HL-60/S4 (cell line): ENCODE measurements around the gene TBXAS1.

Source experiments
- in situ Hi-C: fragments of 300-500 bp; cut with MboI; formaldehyde crosslinking; loops from 2 replicates; pipeline ENCODE4 v1.14.3; 2022; ENCODE audit warnings: low sequenced_read_pairs

The TBXAS1 gene

DNA sequence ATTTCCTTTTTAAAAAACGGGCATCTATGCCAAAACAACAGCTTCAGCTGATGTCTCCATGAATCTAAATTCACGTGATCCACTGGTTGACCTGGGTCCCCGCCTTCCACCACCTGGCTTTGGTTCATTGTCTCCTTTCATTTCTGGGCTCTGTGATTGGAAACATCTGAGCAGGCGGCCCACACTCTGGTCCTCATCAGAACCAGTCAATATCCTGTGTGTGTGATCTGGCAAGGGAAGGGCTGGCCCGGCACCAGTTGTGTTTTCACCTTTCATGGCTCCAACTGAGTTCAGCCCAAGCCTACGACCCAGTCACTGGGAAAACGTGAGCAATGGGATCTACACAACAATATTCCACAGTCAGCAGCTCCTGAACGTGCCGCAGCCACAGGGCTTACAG lies 187.5 kb downstream of the TBXAS1 start:
- in situ Hi-C loops = loop anchor here (25.0 kb wide), 1 partner anchor 321 kb away; no protein-coding TSS in a partner anchor

- in situ Hi-C loops = loop anchor here (25.0 kb wide), 1 partner anchor 320 kb away; no protein-coding TSS in a partner anchor
Observed at GRCh38 chr7:140017034-140017433, 188.0 kb downstream of the TBXAS1 start.

DNA sequence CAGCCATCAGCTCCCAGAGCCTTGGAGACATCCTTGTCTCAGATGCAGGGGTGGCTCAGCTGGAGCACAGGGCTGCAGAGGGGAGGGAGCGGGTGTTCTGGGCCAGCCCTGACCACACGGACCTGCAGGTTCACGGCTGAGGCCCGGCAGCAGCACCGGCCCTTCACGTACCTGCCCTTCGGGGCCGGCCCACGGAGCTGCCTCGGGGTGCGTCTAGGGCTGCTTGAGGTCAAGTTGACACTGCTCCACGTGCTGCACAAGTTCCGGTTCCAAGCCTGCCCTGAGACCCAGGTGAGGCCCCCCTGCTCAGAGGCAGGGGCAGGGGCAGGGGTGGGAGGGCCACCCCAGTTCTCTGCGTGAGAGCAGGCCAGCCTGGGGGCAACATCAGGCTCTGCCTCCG lies 188.5 kb downstream of the TBXAS1 start:
- in situ Hi-C loops = loop anchor here (25.0 kb wide), 1 partner anchor 320 kb away; no protein-coding TSS in a partner anchor

DNA sequence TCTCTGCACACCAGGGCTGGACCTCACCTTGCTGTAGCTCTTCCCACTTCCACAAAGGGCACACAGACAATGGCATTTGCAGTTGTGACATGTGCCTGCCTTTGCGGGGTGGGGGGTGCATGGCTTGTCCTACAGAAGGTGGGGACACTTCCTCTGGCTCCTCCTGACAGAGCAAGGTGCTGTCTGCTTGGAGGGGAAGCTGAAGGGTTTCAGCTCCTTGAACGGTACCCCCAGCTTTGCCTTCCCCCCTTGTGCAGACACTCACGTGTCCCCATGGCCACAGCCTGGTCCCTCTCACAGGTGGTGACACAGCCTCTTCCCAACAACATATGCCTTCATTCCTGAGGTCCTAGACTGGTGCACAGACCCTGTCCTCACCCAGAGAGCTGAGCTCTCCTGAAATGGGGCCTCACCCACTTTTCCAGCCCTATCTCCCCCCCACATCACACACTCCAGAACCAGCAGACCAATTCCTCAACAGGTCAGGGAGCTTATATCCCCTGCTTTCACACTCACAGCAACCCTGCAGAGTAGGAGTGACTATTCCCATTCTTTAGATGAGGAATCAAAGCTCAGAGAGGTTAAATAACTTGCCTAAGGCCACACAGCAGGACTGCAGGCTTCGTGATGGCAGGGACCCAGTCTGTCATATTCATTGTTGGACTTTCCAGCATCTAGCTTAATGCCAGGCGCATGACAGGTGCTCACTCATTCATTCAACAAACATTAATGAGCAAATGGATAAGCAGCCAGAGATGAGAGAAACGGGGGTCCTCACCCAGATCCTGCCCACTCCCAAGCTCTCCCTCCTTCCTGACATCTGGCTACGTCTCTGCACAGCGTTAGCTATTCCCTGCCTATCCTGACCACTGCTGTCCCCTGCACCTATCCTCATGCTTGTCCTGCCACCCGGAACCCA lies 189.3 kb downstream of the TBXAS1 start:
- in situ Hi-C loops = loop anchor here (25.0 kb wide), 1 partner anchor 319 kb away; no protein-coding TSS in a partner anchor

DNA sequence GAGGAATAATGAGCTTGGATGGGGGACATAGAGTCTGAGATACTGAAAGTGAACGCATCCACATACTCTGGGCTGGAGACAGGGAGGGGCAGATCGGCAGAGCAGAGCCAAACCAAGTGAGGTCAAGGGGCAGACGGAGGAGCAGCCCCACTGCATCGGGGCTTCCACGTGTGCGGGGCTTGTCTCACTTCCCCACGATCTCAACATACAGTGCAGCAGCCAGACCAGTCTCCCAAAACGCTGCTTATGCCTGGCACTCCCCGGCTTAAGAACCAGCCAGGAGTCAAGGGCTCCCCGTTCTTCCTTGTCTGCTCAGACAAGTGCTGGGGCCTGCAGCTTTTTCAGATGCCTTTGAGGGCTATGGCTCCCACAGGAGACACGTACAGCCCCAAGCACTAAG lies 190.1 kb downstream of the TBXAS1 start:
- in situ Hi-C loops = loop anchor here (25.0 kb wide), 1 partner anchor 318 kb away; no protein-coding TSS in a partner anchor

- in situ Hi-C loops = loop anchor here (25.0 kb wide), 1 partner anchor 318 kb away; no protein-coding TSS in a partner anchor
Observed at GRCh38 chr7:140019606-140020005, 190.5 kb downstream of the TBXAS1 start.

GRCh38 chr7:140021603-140022002 lies 192.5 kb downstream of the TBXAS1 start:
- in situ Hi-C loops = loop anchor here (25.0 kb wide), 1 partner anchor 316 kb away; no protein-coding TSS in a partner anchor

- in situ Hi-C loops = loop anchor here (25.0 kb wide), 1 partner anchor 315 kb away; no protein-coding TSS in a partner anchor
Observed at GRCh38 chr7:140022582-140023211, 193.6 kb downstream of the TBXAS1 start.

DNA sequence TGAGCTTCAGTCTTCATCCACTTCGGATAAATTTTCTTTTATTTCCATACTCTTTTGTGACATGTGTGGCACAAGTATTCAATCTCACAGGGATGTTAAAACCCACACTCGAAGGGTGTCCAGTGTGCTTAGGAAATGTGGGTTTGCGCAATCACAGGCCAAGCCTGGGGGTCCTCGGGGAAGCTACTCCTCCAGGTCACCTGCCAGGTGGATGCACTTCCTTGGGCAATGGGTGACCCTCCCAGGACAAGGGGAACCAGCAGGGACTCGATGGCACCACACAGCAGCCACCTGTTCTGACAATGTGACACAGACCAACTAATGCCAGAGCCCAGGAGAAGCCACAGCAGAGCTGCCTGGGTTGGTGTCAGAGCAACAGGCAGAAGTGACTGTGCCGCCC lies 194.7 kb downstream of the TBXAS1 start:
- in situ Hi-C loops = loop anchor here (25.0 kb wide), 1 partner anchor 314 kb away; no protein-coding TSS in a partner anchor

GRCh38 chr7:140024585-140024984 lies 195.5 kb downstream of the TBXAS1 start:
- in situ Hi-C loops = loop anchor here (25.0 kb wide), 1 partner anchor 313 kb away; no protein-coding TSS in a partner anchor

GRCh38 chr7:140025241-140025640 lies 196.2 kb downstream of the TBXAS1 start:
- in situ Hi-C loops = no loop called here

- in situ Hi-C loops = no loop called here
Observed at GRCh38 chr7:140025814-140026433, 196.9 kb downstream of the TBXAS1 start.

DNA sequence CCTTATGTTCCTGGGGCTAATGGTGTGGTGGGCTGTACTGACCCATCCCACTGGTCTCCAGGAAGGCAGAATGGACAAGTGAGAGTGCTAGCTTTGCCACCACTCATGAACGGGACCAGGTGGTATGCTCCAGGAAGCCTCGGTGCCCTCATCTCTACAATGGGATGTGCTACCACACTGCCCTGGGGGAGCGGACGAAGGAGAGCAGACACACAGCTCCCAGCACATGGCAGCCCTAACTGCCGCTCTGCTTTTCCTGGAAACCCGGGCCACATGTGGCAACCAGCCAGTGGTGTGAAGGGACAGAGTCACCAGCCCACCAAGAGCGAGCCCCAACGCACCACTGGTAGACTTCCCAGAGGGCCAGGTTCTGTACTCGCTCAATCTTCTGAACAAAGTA lies 197.9 kb downstream of the TBXAS1 start:
- in situ Hi-C loops = no loop called here

DNA sequence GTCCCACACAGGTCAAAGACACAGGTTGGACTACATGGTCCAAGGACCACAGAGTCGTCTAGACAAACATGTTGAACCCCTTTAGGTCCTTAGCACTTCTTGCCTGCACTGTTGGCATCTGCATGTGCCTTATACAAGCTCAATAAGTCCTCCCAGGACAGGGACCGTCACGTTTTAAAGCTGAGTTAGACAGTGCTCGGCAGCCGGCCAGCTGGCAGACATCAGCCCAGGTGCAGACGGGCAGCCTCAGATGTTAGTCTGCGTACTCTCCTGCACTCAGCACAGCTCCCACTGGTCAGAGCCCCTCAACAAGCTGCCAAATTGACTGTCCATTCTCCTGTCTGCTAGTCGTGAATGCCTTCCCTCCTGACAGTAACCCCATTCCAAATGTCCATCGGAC lies 198.8 kb downstream of the TBXAS1 start:
- in situ Hi-C loops = no loop called here

GRCh38 chr7:140028311-140028710 lies 199.2 kb downstream of the TBXAS1 start:
- in situ Hi-C loops = no loop called here

GRCh38 chr7:140029072-140029471 lies 200.0 kb downstream of the TBXAS1 start:
- in situ Hi-C loops = no loop called here

- in situ Hi-C loops = no loop called here
Observed at GRCh38 chr7:140031364-140031763, 202.3 kb downstream of the TBXAS1 start.

GRCh38 chr7:140033036-140033435 lies 204.0 kb downstream of the TBXAS1 start:
- in situ Hi-C loops = no loop called here

- in situ Hi-C loops = no loop called here
Observed at GRCh38 chr7:140033779-140034363, 204.8 kb downstream of the TBXAS1 start.

DNA sequence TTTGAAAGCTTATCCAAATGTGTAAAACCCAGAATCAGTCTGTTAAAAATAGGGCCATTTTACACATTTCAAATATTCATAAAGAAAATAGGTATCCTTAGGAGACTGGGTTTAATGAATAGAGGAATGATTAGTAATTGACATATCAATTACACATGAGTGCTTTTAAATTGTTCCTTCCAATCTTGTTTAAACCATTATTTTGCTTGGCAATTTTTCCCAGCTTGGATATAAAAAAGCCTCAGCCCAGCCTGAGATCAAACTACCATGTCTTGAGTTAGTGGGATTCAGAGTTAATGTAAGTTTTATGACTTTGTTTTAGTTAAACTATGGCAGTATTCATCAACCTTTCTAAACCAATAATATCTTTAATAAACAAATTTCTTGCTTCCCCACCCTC lies 205.4 kb downstream of the TBXAS1 start:
- in situ Hi-C loops = no loop called here
